KBM-7 (cell line): ENCODE data around the gene HDAC9.
A peak's percentile ranks its signal among the peaks of the same experiment; 100 is the strongest.

Experiments
- DNase-seq: peaks from one replicate; pipeline ENCODE4 v3.0.0-alpha.2; 2015
- in situ Hi-C: fragments of 300-500 bp; cut with MboI; formaldehyde crosslinking; loops from 2 replicates; pipeline ENCODE4 v1.14.3; 2020; ENCODE audit warnings: low sequenced_read_pairs, low pct_unique_long_range_greater_than_20kb, mixed read lengths

HDAC9 gene

DNA sequence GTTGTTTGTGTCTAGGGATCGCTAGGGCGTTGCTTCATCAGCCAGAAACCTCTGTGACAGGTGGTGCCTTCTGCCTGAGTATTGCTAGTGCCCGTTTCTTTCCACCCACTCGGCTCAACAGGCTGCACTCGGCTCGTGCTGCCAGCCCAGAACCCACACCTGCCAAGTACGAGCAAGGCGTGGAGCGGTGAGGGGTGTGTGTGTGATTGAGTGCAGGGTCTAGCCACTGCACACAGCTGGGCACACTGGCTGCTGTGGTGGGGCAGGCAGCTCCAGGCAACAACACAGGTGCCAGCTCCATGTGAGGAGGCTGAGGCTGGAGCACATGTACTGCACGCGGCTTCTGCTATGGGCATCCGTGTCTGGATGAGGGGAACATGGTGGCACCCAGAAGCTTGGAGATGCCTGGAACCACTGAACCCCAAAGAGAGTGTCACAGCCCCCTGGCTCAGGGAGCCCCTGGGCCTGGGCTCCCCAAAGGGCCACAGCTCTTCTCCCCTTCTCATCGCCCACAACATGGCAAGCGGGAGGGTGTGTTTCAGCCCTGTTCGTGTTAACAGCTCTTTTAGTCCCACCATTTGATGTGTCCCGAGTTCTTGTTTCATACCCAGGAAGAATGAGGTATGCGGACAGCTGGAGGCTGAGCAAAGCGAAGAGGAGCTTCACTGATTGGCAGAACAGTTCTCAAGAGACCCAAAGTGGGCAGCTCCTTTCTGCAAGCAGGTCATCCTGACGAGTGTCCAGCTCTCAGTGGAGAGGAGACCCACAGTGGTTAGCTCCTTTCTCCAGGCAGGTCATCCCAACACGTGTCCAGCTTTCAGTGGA, 78.1 kb downstream of the HDAC9 start:
- DNase-seq, result no peak
- in situ Hi-C loops, result no loop called here

DNA sequence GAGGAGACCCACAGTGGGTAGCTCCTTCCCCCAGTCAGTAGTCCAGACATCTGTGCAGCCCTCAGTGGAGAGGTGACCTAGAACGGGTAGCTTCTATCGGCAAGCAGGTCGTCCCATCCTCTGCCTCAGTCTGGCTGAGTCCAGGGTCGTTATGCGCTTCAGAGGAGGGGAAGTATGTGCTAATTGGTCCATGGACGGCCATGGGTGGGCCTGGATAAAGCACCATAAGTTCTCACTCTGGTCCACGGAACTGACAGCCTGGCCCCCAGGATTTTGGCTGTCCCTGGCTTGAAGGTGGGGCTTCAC, 78.6 kb downstream of the HDAC9 start:
- in situ Hi-C loops, result no loop called here
- no peak for DNase-seq

DNA sequence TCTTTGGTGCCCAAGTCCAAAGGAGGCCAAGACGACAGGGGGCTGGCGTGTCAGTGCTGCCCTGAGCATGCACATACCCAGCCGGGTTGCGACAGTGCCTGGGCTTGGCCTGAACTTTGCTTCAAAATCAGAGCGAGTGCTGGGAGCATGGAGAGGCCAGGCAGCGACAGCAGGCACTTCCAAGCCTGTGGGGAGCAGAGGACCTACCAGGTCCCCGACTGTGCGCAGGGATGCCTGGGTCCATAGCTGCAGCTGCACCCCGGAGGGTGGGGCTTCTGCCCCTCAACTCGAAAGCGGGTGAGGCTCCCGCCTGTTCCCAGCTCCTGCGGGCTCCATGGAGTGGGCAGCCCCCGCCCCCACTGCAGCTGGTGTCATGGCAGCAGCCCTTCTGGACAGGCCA, 79.1 kb downstream of the HDAC9 start:
- in situ Hi-C loops, result no loop called here
- DNase-seq, result no peak

DNA sequence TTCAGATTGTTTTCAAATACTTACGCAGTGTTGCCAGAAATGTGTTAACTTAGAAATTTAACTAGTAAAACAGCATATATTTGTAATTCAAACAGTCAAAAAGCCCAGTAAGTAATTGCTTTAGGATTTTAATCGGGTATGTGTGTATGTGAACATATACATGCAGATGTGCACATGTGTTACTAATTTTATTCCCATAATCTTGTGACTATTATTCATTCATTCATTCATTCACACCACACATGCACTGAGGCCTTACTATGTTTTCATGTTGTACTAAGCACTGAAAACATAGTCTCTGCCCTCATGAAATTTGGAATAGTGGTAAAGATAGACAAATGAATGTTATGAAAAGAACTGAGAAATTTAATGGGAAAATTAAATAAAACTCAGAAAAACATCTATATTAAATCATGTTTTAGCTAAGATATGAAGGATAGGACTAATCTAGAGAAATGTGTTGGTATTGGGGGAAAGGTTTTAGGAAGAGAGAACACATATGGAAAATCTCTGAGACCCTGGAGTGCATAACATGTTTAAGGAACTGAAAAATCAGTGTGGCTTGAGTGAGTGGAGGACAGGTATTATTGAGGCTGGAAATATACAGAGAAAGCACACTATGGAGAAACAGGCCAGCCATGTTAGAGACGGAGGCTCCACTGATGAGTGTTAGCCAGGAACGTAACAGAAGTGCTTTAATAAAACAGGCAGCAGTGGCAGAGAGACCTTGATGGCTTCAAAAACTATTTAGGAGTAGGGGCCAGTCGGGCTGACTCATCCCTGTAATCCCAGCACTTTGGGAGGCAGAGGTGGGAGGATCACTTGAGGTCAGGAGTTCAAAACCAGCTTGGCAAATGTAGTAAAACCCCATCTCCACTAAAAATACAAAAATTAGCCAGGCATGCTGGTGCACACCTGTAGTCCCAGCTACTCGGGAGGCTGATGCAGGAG, 80.3 kb downstream of the HDAC9 start:
- in situ Hi-C loops, result no loop called here
- DNase-seq, result no peak

DNA sequence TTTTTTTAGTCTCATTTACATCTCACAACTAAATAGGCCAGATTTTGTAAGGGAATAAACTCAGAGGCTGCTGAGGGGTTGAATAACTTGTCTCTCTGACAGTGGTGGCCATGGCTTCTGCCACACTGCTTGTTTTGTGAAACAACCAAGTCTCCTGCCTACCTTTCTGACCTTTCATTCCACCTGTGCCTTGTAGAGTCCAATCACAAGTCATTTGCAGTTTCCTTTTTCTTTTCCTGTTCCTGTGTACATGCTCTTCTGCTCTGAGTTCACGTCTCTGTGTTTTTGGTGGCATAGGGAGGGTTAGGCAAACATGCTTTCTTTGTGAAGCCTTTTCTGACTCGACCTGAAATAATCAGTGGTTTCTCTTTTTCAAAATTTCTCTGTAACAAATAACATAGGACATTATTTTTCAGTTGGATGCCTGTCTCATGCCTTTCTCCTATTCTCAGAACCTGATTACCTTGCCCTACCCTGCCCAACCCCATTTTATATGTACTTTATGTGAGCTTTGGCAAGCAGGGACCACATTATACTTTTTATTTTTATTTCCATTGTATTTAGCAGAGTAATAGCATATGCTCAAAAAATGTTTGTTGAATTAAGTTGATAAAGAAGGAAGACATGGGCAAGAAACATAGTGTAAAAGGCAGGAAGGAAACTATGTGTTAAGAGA, 81.7 kb downstream of the HDAC9 start:
- in situ Hi-C loops, result no loop called here
- DNase-seq, result no peak

DNA sequence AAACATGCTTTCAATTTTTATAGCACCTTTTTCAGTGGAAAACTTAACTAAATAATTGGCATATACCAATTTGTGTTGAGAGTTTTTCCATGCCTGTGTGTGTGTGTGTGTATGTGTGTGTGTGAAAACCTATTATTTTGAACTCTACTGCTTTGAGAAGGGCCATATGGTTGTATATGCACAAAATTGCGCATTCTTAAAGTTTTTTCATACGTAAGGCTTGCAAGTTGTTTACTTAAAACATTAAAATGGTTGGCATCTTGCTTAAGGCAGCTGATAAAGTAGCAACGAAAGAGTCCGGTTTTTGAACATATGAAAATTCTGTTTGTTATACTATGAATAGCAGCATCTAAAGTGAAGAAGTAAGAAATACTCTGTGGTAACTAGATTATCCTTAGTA, 84.1 kb downstream of the HDAC9 start:
- in situ Hi-C loops, result no loop called here
- DNase-seq, result no peak

DNA sequence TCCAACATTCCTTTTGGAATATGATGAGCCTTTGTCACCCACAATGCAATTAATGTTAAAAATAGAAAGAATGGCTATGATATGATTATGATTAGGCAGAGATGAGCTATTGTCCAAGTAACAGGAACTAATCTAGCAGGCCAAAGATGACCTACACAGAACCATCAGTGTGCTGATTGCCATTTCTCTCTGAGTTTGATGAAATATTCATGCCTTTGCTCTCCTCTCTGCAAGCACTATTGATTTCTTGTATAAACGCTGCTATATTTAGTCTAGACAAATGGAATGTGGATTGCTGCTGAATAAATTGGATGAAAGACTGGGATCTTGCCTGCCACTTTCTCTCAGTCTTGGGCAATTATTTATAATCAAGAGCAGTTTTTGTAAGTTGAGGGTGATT, 85.4 kb downstream of the HDAC9 start:
- in situ Hi-C loops, result no loop called here

DNA sequence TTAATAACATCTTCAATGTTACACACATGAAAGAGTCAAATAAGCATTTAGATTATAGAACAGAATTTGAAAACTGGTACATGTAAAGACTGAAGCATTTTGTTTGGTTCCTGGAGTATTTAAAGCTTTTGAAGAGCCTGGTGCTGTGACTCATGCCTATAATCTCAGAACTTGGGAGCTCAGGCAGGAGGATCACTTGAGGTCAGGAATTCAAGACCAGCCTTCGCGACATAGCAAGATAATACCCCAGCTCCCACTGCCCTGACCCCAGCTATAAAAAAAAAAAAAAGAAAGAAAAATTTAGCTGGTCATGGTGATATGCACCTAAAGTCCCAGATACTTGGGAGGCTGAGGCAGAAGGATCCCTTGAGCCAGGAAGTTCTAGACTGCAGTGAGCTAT, 87.8 kb downstream of the HDAC9 start:
- DNase-seq, result no peak
- in situ Hi-C loops, result no loop called here

More for the DNA sequence above, 85.4 kb downstream of the HDAC9 start:
- DNase-seq, result no peak

DNA sequence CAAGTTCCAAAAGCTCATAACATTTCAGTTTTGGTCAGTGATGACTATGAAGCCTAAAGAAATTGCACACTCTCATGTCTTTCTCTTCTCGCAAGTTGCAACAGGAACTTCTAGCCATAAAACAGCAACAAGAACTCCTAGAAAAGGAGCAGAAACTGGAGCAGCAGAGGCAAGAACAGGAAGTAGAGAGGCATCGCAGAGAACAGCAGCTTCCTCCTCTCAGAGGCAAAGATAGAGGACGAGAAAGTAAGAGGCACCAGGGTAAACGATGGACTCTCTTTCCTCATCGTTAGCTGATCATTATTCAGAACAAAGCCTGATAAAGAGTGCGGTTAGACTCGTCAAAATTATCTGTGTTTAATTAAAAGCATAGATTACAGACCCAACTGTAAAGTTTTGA, 94.7 kb downstream of the HDAC9 start:
- DNase-seq, result peak; percentile 68
- in situ Hi-C loops, result no loop called here

DNA sequence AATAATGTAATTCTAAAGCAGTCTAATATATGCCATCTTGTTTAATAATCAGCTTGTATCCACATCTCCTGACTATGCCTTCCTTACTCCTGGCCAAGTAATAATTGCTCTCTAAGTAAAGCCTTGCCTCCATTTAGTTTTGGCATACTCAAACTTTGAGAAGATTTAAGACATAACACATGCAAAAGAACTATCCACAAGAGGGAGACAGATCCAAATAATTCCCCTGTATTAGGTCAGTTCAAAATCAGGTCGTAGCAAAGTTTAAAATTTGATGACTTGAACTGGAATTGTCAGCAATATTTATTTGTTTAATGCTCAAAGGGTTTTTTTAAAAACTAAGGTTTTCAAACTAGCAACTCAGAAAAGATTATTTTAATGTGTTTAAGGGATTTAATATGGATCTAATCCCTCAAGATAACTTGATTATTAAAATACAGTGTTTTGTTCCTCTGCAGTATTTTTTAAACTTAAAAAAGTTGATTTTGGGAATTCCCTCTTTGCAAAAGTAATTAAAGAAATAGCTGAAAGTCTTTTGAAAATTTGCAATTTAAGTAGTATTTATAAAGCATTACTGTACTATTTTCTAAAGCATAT, 95.3 kb downstream of the HDAC9 start:
- peak; percentile 55 for DNase-seq
- in situ Hi-C loops, result no loop called here

DNA sequence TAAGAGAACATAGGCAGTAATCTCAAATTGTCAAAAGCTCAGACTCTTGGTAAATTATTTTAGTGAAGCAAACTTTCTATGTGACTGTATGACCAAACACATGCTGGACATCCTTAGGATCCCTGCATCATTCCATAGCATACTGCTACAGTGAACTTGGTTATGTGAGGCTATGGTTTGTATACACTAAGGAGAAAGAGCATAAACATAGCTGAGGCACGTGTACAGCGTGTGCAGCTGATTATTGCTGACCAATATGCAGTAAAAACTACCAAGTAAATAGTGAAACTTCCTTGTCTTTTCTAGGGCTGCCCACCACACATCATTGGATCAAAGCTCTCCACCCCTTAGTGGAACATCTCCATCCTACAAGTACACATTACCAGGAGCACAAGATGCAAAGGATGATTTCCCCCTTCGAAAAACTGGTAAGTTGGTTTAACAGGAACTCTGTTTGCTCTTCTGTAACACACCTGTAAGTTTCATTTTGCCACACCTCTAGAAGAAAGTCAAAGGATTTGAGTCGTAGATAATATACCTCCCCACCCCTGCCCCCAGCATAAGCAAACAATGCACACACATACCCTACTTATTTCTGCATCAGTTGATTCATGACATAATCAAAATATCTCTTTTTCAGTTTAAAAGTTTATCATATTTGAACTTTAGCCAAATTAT, 98.2 kb downstream of the HDAC9 start:
- in situ Hi-C loops, result no loop called here
- no peak for DNase-seq

DNA sequence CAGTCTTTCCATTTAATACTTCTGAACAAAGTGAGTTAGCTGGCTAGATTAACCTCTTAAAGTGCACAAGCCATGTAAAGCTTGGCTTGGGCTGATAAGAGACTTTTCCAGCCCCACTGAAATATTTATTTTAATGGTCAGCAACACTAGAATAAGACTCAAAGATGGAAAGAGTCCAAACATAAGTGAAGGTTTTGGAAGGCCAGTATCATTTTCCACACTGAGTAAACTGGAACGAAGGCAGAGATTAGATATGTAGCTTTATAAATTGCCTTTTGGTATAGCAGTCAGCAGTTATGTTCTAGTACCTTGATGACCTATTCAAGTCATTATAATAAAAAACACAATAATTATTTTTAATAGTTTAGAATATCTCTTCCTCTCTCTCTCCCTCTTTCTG, 102.2 kb downstream of the HDAC9 start:
- DNase-seq, result no peak
- in situ Hi-C loops, result no loop called here

DNA sequence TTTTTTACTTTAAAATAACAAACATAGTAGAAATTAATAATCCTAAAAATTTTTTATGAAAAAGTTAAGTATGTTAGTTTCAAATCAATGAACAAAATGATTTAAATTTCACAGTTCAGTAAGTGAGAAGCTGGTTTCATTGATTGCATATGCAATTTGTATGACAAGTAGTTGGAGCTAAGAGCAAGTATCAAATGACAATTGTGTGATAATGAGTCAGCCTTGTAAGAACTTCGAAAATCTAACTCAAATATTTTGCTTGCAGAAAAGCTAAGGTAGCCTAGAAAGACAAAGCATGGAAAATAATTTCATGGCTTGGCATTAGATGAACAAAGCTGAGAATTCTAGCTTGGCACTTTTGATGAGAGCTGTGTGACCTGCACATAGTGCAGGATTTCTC, 111.5 kb downstream of the HDAC9 start:
- in situ Hi-C loops, result no loop called here
- DNase-seq, result no peak

DNA sequence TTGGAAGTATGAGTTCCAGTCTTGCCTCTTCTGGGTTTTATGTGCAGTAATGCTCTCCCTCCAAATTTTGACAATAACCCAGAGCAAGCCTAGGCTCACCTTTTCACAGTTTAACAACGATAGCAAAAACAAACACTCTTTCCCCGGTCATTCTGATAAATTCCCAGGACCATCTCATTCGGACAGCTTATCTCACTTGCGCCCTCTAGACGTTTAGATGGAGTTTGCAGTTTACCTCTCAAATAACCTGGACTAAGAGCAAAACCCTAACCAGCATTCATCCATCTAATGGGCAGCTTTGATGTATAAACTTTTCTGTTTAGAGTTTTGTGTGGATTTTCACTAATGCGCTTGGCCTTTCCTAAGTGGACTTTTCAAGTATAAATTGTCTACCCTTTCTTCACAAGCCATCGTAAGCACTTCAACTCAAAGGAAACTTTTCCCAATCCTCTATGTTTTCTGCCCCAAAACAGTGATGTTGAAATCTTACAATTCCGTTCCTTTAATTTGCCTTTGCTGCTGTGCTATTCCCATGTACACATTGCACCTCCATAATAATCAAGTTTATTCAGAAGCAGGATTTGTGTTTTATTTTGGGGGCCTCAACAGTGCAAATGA, 114.9 kb downstream of the HDAC9 start:
- in situ Hi-C loops, result no loop called here
- peak; percentile 45 for DNase-seq

DNA sequence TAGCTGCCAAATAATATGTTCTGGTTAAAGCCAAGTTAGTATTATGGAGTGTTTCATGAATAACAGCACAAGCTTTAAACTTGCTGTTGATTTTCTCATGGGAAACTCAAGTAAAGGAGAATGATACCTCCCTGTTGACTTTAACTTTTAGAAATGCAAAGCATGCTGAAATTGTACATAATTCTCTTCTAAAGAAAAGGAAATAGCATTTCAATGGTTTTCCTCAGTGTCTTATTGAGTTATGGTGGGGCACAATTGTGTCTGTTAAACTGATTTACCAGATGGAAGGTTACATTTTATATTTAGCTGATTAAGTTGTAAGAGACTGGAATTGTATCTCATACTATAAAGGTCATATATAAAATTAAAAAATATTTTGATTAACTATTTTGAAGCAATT, 119.3 kb downstream of the HDAC9 start:
- in situ Hi-C loops, result no loop called here
- no peak for DNase-seq

DNA sequence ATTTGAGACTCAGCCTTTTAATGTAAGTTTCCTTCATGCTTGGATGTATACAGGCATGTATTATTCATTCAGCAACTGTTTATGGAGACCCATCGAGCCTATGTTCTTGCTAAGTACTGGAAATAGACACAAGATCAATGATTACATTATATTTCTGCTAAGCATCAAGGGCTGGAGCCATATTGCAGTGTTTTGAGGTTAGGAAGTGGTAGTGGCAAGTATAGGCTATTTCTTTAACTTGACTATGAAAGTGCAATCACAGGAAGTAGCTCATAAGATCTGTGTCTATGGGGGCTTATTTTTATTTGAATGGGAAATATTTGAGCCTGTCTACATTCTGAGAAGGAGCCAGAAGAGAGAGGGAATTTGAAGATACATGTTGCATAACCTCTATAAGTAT, 123.8 kb downstream of the HDAC9 start:
- in situ Hi-C loops, result no loop called here
- DNase-seq, result no peak

DNA sequence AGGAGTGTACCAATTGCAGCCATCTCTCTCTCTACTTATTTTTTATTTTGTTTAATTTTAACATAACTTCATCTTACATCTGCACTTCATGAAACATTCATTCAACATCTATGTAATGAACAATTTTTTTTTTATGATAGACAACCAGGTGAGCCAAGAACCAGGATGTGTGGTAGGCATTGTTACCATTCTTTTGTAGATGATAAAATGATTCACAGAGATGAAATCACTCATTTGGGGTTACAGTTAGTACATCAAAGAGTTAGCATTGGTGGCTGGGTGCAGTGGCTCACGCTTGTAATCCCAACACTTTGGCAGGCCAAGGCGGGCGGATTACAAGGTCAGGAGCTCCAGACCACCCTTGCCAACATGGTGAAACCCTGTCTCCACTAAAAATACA, 127.8 kb downstream of the HDAC9 start:
- in situ Hi-C loops, result no loop called here
- no peak for DNase-seq

DNA sequence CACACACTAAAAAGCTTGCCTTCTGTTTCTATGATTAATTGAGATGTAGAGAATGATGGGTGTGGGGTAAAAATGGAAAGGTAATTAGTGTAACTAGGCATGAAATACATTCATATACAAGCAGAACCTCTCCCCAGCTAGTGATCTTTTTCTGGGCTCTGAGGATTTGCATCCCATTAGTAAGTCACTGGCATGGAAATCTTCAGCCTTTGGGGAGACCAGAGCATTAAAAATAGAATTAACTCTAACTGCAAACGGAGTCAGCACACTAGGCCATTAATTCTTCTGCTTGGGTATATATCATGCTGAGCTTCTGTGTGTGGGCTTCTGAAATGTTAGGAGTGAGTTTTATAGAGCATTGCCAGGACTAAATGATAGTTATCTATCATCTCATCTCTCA, 128.9 kb downstream of the HDAC9 start:
- no peak for DNase-seq
- in situ Hi-C loops, result no loop called here

DNA sequence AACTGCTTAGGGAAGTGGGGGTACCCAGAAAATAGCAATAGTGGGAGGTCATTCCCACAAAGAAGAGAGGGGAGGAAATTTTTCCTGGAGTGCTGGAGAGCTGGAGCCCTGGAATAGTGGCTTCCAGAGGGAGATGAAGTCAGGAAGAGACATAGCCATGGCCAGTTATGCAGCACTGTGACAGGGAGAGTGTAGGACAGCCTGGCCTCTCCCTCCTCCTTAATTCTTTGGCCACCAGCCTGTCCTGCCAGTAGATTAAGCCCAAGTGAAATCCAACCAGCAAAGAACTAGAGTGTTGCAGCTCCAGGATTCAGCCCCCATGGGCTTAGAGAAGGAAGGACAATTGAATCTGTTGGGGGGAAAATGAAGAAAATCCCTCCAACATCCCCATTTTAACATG, 130.5 kb downstream of the HDAC9 start:
- in situ Hi-C loops, result no loop called here
- no peak for DNase-seq
